NB4 (cell line): ENCODE results near the gene CYP2D6.

Experiments
- CTCF ChIP-seq: IDR thresholded peaks from one replicate; pipeline ENCODE4 v1.5.1; 2012; ENCODE audit warnings: low read depth, low read length
- MAX ChIP-seq: IDR thresholded peaks from 2 replicates; pipeline ENCODE4 v1.6.1; 2011; ENCODE audit warnings: low read depth, low read length
- MYC ChIP-seq: IDR thresholded peaks from 2 replicates; pipeline ENCODE4 v1.6.1; 2011; ENCODE audit warnings: low read depth, low read length
- POLR2A ChIP-seq: IDR thresholded peaks from 2 replicates; pipeline ENCODE4 v1.6.1; 2011; ENCODE audit warnings: mild to moderate bottlenecking; ENCODE audit not compliant: insufficient read length; ENCODE audit errors: extremely low read depth

- TF ChIP-seq CTCF: no peak
- no peak for TF ChIP-seq MYC
- TF ChIP-seq POLR2A: no peak
- no peak for TF ChIP-seq MAX
These were observed 3.8 kb upstream of the CYP2D6 start for GRCh38 chr22:42134100-42135020.
